Vagina (tissue), 2 donors: ENCODE data around the gene SRPK3.
"Not testable (repeated sequence)": the region's sequence is repeated elsewhere in the genome, so short reads cannot be mapped to it uniquely, and the experiment has no call there.

Experiments
- CTCF ChIP-seq, 3 experiments: fragments of 450-650 bp in 2 of 3; fragments of 200-600 bp in 1 of 3; sonication (generic) in 1 of 3; IDR thresholded peaks; one replicate each; pipeline ENCODE4 v1.5.1; 2017 to 2019; ENCODE audit warnings: antibody characterized with exemption in 3 of 3, mild to moderate bottlenecking in 2 of 3, moderate library complexity in 2 of 3
- POLR2A ChIP-seq, 2 donors: fragments of 450-650 bp; IDR thresholded peaks; one replicate each; pipeline ENCODE4 v1.6.1; 2017; ENCODE audit warnings: antibody characterized with exemption in 2 of 2, mild to moderate bottlenecking in 2 of 2, moderate library complexity in 2 of 2
- POLR2AphosphoS5 ChIP-seq, 2 donors: sonication (generic); formaldehyde crosslinking; IDR thresholded peaks; one replicate each; pipeline ENCODE4 v1.9.0; 2017; ENCODE audit warnings: antibody characterized with exemption in 2 of 2, mild to moderate bottlenecking in 2 of 2, low read depth in 1 of 2; ENCODE audit not compliant: insufficient read depth in 1 of 2

- not testable (repeated sequence) for TF ChIP-seq CTCF (IDR thresholded peaks at IDR 0.05); POLR2A (IDR thresholded peaks at IDR 0.05); POLR2AphosphoS5 (IDR thresholded peaks at IDR 0.05; ENCODE audit: insufficient read depth in 1 of 2, low read depth in 1 of 2)
These were observed 37.2 kb downstream of the SRPK3 start for GRCh38 chrX:153818064-153818463.
